Gastrocnemius medialis (tissue), 4 donors: ENCODE results near the gene UNC13D. TPM values are rescaled to one million over a fixed set of nuclear protein-coding genes. Genes with fewer than 3 reads are reported as not detected.
A peak's percentile ranks its signal among the peaks of the same experiment; 100 is the strongest.

Experiments used
- ATAC-seq, 2 donors: fragments of 150-250 bp; one replicate each; pipeline ENCODE4 v1.9.1; 2016
- DNase-seq, 2 donors: peaks; one replicate each; pipeline ENCODE4 v3.0.0-alpha.2; 2019
- H3K27ac ChIP-seq, 4 donors: fragments of 200-600 bp; sonication (generic); 1 replicate in 1 of 4; 2 replicates in 3 of 4; pipeline ENCODE4 v1.5.1; 2016 to 2018; ENCODE audit warnings: mild to moderate bottlenecking in 2 of 4, moderate library complexity in 1 of 4
- H3K27me3 ChIP-seq, 3 donors: fragments of 200-600 bp; sonication (generic) in 2 of 3; 1 replicate in 1 of 3; 2 replicates in 2 of 3; pipeline versions ENCODE4 v1.5.1 to v1.6.0; 2016 to 2019; ENCODE audit warnings: mild to moderate bottlenecking in 1 of 3, moderate library complexity in 1 of 3
- H3K36me3 ChIP-seq, 2 donors: fragments of 200-600 bp; sonication (generic) in 1 of 2; one replicate each; pipeline ENCODE4 v1.5.1; 2017 to 2018
- H3K4me1 ChIP-seq, 2 donors: fragments of 200-600 bp; sonication (generic) in 1 of 2; one replicate each; pipeline ENCODE4 v1.5.1; 2016 to 2017; ENCODE audit warnings: mild to moderate bottlenecking in 2 of 2
- H3K4me3 ChIP-seq, 4 donors: fragments of 200-600 bp; sonication (generic) in 3 of 4; 1 replicate in 1 of 4; 2 replicates in 3 of 4; pipeline ENCODE4 v1.5.1; 2016 to 2019; ENCODE audit warnings: mild to moderate bottlenecking in 2 of 4
- H3K9me3 ChIP-seq, 3 donors: fragments of 200-600 bp; sonication (generic) in 2 of 3; 1 replicate in 1 of 3; 2 replicates in 2 of 3; pipeline ENCODE4 v1.5.1; 2016 to 2019
- POLR2A ChIP-seq, 2 donors: fragments of 450-650 bp; IDR thresholded peaks; one replicate each; pipeline ENCODE4 v1.6.1; 2017; ENCODE audit warnings: antibody characterized with exemption in 2 of 2, mild to moderate bottlenecking in 2 of 2, moderate library complexity in 2 of 2
- in situ Hi-C, 4 donors: fragments of 200-750 bp; cut with MboI; loops; one replicate each; pipeline versions ENCODE4 v1.15.0 to v1.8.0; 2017; ENCODE audit warnings: low sequenced_read_pairs in 4 of 4
- intact Hi-C: fragments of 100-400 bp; cut with DNase I; formaldehyde crosslinking; loops from one replicate; pipeline ENCODE4 v1.15.1; 2023; ENCODE audit warnings: low total_unique reads
- total RNA-seq, 4 donors: library from RNA; depleted of rRNA; stranded (reverse); fragments of >200 nt; gene quantifications; one replicate each; pipeline versions ENCODE4 v1.1.0 to v1.2.3, GENCODE V29; 2016
- TF ChIP-seq, protein P1 (sequence below), 5 experiments: fragments of 450-650 bp in 3 of 5; fragments of 200-600 bp in 2 of 5; sonication (generic) in 2 of 5; IDR thresholded peaks in 4 of 5; conservative IDR thresholded peaks in 1 of 5; 1 replicate in 4 of 5; 2 replicates in 1 of 5; pipeline ENCODE4 v1.5.1; 2016 to 2019; ENCODE audit warnings: antibody characterized with exemption in 5 of 5, mild to moderate bottlenecking in 3 of 5, moderate library complexity in 3 of 5

The UNC13D gene
- total RNA-seq, 4 donors from 2014 or later: 1.3 to 9.4 (median 4.6) TPM

DNA sequence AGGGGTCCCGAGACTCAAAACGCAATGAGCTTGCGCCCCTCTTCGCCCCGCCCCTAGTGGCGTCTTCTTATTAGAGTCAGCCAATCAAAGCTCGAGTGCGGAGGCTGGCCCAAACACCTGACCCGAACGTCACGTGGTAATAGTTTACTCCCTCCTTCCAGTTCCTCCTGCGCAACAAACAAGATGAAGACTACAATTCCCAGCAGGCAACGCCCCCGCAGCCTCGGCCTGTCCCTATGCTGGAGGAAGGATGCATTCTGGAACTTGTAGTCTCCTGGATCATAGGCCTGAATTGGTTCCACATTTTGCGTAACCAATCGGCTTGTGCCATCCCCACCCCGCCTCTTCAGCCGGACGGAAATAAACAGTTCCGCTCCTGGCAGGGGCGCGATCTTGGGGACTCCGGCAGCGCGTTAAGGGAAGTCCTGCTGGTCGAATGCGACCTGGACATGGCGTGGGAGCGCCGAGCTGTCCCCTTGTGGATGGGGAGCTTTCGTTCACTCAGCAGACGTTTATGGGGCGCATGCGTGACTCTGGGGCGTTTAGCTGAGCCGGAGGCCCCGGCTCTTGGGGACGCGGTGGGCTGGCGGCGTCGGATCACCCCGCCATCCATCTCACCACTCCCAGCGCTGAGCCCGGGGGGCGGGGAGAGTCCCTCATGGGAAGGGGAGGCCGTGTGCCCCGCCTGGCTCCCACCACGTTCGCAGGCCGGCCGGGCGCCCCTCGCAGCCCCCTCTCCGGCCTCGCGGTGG lies 11.3 kb upstream of the UNC13D start, which contains the start of gene WBP2:
Gene WBP2 (minus strand): TSS at position 26 of the 752 bp plus-strand sequence. CDS start 38 bp downstream, outside the sequence.
- intact Hi-C loops (loop anchor here (1.0 to 10.0 kb wide), 5 partner anchors 22 to 389 kb away; partner anchors contain the start of genes RNF157, TRIM65 and UNK), in situ Hi-C loops (loop anchor here in 1 of 4 donors (5.0 kb wide), 1 partner anchor 78 kb away; a partner anchor contains a TSS)

DNA sequence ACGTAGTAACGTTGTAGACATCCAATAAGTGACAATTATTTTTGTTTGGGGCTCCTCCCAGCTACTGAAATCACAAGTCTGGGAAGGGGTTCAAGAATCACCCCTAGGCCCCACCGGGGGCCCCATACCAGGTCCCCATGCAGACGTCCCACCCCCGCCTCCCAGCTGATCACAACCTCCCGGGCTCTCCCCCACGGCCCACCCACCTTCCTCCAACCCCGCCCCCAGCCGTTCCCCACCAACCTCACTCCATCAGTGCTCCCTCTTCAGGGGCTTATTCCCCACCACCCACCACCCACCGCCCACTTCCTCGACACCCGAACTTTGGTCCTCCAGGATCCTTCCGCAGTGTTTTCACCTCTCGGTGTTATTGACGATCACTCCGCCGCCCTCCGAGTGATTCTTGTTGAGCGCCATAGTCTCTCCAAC lies 10.7 kb upstream of the UNC13D start:
- TF ChIP-seq, protein P1, sequence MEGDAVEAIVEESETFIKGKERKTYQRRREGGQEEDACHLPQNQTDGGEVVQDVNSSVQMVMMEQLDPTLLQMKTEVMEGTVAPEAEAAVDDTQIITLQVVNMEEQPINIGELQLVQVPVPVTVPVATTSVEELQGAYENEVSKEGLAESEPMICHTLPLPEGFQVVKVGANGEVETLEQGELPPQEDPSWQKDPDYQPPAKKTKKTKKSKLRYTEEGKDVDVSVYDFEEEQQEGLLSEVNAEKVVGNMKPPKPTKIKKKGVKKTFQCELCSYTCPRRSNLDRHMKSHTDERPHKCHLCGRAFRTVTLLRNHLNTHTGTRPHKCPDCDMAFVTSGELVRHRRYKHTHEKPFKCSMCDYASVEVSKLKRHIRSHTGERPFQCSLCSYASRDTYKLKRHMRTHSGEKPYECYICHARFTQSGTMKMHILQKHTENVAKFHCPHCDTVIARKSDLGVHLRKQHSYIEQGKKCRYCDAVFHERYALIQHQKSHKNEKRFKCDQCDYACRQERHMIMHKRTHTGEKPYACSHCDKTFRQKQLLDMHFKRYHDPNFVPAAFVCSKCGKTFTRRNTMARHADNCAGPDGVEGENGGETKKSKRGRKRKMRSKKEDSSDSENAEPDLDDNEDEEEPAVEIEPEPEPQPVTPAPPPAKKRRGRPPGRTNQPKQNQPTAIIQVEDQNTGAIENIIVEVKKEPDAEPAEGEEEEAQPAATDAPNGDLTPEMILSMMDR (IDR thresholded peaks at IDR 0.05 in 4 of 5, conservative IDR thresholded peaks at IDR 0.05 in 1 of 5): peak in 1 of 5 experiments; percentile 28
- no peak for TF ChIP-seq POLR2A (IDR thresholded peaks at IDR 0.05)
- DNase-seq: no peak
- peaks cover 45% of the 10 kb centered on the region in 2 donors for H3K4me1 ChIP-seq
- intact Hi-C loops (loop anchor here (1.0 to 10.0 kb wide), 4 partner anchors 70 to 390 kb away; partner anchors contain the start of genes ACOX1, RNF157, TEN1 and UNK), in situ Hi-C loops (loop anchor here in 1 of 4 donors (5.0 kb wide), 1 partner anchor 78 kb away; a partner anchor contains a TSS)
- H3K4me3 ChIP-seq: peak overlapping the region; percentile 59 to 82 (median 66)
- H3K27me3 ChIP-seq: no peaks in the 10 kb centered on the region
- peak; percentile 4 to 5 for ATAC-seq
- H3K27ac ChIP-seq: peak overlapping the region; percentile 95 to 99 (median 95)
- no peaks in the 10 kb centered on the region for H3K9me3 ChIP-seq
- H3K36me3 ChIP-seq: peaks cover 0 to 17% of the 10 kb centered on the region in 2 donors

More for the DNA sequence above, 11.3 kb upstream of the UNC13D start, which contains the start of gene WBP2:
- Histone ChIP-seq H3K36me3 (peaks cover 0 to 11% of the 10 kb centered on the region in 2 donors), H3K9me3 (no peaks in the 10 kb centered on the region), H3K27me3 (no peaks in the 10 kb centered on the region), H3K27ac (peak within 1 kb of the TSS; percentile 95 to 99 (median 96)), H3K4me3 (peak within 1 kb of the TSS; percentile 63 to 85 (median 78)), H3K4me1 (peaks cover 39 to 41% of the 10 kb centered on the region in 2 donors)
- DNase-seq: peak; percentile 100
- peak; percentile 79 to 80 for ATAC-seq
- TF ChIP-seq, protein P1 (IDR thresholded peaks at IDR 0.05 in 4 of 5, conservative IDR thresholded peaks at IDR 0.05 in 1 of 5): peak; percentile 54 to 79 (median 61)
- TF ChIP-seq POLR2A (IDR thresholded peaks at IDR 0.05): peak; percentile 96 to 100

DNA sequence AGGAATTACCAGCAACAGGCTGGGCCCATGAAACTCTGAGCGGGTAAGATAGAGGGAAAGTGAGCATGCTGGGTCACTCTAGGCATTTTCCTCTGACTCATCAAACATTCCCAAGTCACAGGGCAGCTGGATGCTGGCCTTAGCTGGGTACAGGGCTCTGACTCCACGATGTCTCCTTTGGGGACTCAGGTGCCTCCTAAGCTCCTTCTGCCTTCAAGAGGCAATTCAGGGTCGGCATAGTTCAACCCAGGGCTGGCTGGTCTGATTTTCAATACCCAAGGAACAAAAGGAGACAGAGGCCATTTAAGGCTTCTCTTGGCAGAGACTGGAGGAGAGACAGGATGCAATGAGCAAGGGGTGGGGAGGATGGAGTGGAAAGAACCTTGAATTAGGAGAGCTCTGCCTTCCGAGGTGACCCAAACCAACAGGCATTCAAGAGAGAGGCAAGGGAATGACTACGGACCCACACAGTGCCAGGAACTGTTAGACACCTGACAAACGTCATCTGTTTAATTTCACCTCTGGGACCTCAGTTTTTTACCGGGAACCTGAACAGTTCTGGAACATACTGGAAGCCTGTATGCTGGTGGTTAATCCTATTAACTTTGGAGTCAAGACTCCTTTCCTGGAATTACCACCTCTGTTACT lies 10.0 kb upstream of the UNC13D start:
- in situ Hi-C loops (no loop called here), intact Hi-C loops (loop anchor here (2.0 to 10.0 kb wide), 3 partner anchors 69 to 391 kb away; partner anchors contain the start of genes ACOX1, RNF157, TEN1 and UNK)
- Histone ChIP-seq H3K27ac (peak overlapping the region; percentile 95 to 99 (median 95)), H3K4me1 (peaks cover 51 to 52% of the 10 kb centered on the region in 2 donors), H3K27me3 (no peaks in the 10 kb centered on the region), H3K9me3 (no peaks in the 10 kb centered on the region), H3K36me3 (peaks cover 0 to 24% of the 10 kb centered on the region in 2 donors), H3K4me3 (peak overlapping the region; percentile 59 to 82 (median 66))
- DNase-seq (peak; percentile 79 to 85), ATAC-seq (peak; percentile 48 to 55)
- peak; percentile 74 to 80 for TF ChIP-seq POLR2A (IDR thresholded peaks at IDR 0.05)
- TF ChIP-seq, protein P1 (IDR thresholded peaks at IDR 0.05 in 4 of 5, conservative IDR thresholded peaks at IDR 0.05 in 1 of 5): no peak

DNA sequence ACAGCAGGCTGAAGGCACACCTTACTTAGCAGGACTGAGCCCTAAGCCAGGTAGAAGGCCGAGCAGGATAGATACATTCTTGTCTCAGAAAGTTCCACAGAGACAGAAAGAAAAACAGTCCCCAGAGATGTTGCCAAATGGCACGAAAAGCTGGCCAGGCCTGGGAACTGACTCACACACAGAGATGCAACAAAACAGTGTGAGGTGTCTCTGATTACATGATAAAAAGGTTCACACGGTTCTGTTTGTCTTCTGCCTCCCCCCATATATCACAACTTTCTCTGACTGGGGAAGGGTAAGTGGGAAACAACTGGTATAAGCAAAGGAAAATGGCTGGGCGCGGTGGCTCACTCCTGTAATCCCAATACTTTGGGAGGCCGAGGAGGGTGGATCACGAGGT lies 9.2 kb upstream of the UNC13D start:
- Histone ChIP-seq H3K9me3 (no peaks in the 10 kb centered on the region), H3K4me3 (peak overlapping the region; percentile 9 to 82 (median 61)), H3K4me1 (peaks cover 53 to 55% of the 10 kb centered on the region in 2 donors), H3K36me3 (peaks cover 0 to 32% of the 10 kb centered on the region in 2 donors), H3K27me3 (no peaks in the 10 kb centered on the region), H3K27ac (peak overlapping the region; percentile 95 to 99 (median 95))
- TF ChIP-seq, protein P1 (IDR thresholded peaks at IDR 0.05 in 4 of 5, conservative IDR thresholded peaks at IDR 0.05 in 1 of 5): no peak
- no peak for TF ChIP-seq POLR2A (IDR thresholded peaks at IDR 0.05)
- in situ Hi-C loops: no loop called here
- intact Hi-C loops: loop anchor here (5.0 to 10.0 kb wide), 2 partner anchors 124 to 391 kb away; partner anchors contain the start of genes ACOX1, RNF157 and TEN1
- peak; percentile 73 to 81 for DNase-seq
- peak; percentile 8 to 34 for ATAC-seq
